Hepatocyte (in vitro differentiated cells): ENCODE results near the gene MEAK7. TPM values are rescaled to one million over a fixed set of nuclear protein-coding genes. Genes with fewer than 3 reads are reported as not detected.
A peak's percentile ranks its signal among the peaks of the same experiment; 100 is the strongest.

Source experiments
- DNase-seq: peaks from one replicate; pipeline ENCODE4 v3.0.0-alpha.2; 2016; ENCODE audit warnings: low spot score
- H2AFZ ChIP-seq: fragments of 200-600 bp; sonication (generic); 2 replicates; pipeline ENCODE4 v1.6.0; 2016; ENCODE audit warnings: antibody characterized with exemption, mild to moderate bottlenecking
- H3K27ac ChIP-seq: fragments of 200-600 bp; sonication (generic); 2 replicates; pipeline ENCODE4 v1.5.1; 2016; ENCODE audit warnings: mild to moderate bottlenecking
- H3K27me3 ChIP-seq: fragments of 200-600 bp; sonication (generic); 2 replicates; pipeline ENCODE4 v1.6.1; 2016
- H3K36me3 ChIP-seq: fragments of 200-600 bp; sonication (generic); replicated peaks from 2 replicates; pipeline ENCODE4 v1.5.1; 2016; ENCODE audit warnings: low read depth; ENCODE audit not compliant: insufficient read depth
- H3K4me1 ChIP-seq: fragments of 200-600 bp; sonication (generic); 2 replicates; pipeline ENCODE4 v1.5.1; 2016; ENCODE audit warnings: mild to moderate bottlenecking, moderate library complexity; ENCODE audit not compliant: insufficient read depth
- H3K4me2 ChIP-seq: fragments of 200-600 bp; sonication (generic); 2 replicates; pipeline ENCODE4 v1.6.0; 2016
- H3K4me3 ChIP-seq: fragments of 200-600 bp; sonication (generic); 2 replicates; pipeline ENCODE4 v1.5.1; 2016; ENCODE audit warnings: mild to moderate bottlenecking
- H3K79me2 ChIP-seq: fragments of 200-600 bp; sonication (generic); 2 replicates; pipeline ENCODE4 v1.6.0; 2017; ENCODE audit warnings: mild to moderate bottlenecking
- H3K9me2 ChIP-seq: fragments of 200-600 bp; sonication (generic); replicated peaks from 2 replicates; pipeline ENCODE4 v1.6.0; 2017; ENCODE audit warnings: mild to moderate bottlenecking; ENCODE audit not compliant: insufficient read depth
- H3K9me3 ChIP-seq: fragments of 200-600 bp; sonication (generic); 2 replicates; pipeline ENCODE4 v1.5.1; 2016; ENCODE audit warnings: low read depth, mild to moderate bottlenecking
- H4K20me1 ChIP-seq: fragments of 200-600 bp; sonication (generic); 2 replicates; pipeline ENCODE4 v1.6.0; 2016; ENCODE audit warnings: mild to moderate bottlenecking; ENCODE audit not compliant: insufficient read depth, poor library complexity, severe bottlenecking
- CTCF ChIP-seq: fragments of 200-600 bp; sonication (generic); IDR thresholded peaks from 2 replicates; pipeline ENCODE4 v1.5.1; 2016; ENCODE audit warnings: antibody characterized with exemption, mild to moderate bottlenecking; ENCODE audit not compliant: poor library complexity
- EZH2 ChIP-seq: fragments of 200-600 bp; sonication (generic); IDR thresholded peaks from 2 replicates; pipeline ENCODE4 v1.6.1; 2016; ENCODE audit warnings: antibody characterized with exemption, mild to moderate bottlenecking, borderline replicate concordance
- EZH2phosphoT487 ChIP-seq: fragments of 200-600 bp; sonication (generic); IDR thresholded peaks from one replicate; pipeline ENCODE4 v1.6.1; 2018; ENCODE audit warnings: antibody characterized with exemption, mild to moderate bottlenecking, low read depth, moderate library complexity; ENCODE audit not compliant: unreplicated experiment, severe bottlenecking
- WGBS: methylation state at CpG from one replicate; pipeline ENCODE4 v1.1.6; 2016; ENCODE audit warnings: low lambda C conversion rate; ENCODE audit errors: missing lambda C conversion rate; 5-methylcytosine and 5-hydroxymethylcytosine counted together
- polyA plus RNA-seq: library from polyadenylated mRNA; unstranded; fragments of >200 nt; fragmentation: Nextera tagmentation; extraction: Ambion mirVana; gene quantifications from 2 replicates; pipeline ENCODE4 v1.2.1, GENCODE V29; 2016
- total RNA-seq: library from RNA; depleted of rRNA; stranded (reverse); fragments of >200 nt; gene quantifications from 2 replicates; pipeline ENCODE4 v1.2.3, GENCODE V29; 2014

MEAK7 gene
- total and polyA plus RNA-seq, 2 experiments from 2014 or later, result 21.6 to 29.7 TPM

DNA sequence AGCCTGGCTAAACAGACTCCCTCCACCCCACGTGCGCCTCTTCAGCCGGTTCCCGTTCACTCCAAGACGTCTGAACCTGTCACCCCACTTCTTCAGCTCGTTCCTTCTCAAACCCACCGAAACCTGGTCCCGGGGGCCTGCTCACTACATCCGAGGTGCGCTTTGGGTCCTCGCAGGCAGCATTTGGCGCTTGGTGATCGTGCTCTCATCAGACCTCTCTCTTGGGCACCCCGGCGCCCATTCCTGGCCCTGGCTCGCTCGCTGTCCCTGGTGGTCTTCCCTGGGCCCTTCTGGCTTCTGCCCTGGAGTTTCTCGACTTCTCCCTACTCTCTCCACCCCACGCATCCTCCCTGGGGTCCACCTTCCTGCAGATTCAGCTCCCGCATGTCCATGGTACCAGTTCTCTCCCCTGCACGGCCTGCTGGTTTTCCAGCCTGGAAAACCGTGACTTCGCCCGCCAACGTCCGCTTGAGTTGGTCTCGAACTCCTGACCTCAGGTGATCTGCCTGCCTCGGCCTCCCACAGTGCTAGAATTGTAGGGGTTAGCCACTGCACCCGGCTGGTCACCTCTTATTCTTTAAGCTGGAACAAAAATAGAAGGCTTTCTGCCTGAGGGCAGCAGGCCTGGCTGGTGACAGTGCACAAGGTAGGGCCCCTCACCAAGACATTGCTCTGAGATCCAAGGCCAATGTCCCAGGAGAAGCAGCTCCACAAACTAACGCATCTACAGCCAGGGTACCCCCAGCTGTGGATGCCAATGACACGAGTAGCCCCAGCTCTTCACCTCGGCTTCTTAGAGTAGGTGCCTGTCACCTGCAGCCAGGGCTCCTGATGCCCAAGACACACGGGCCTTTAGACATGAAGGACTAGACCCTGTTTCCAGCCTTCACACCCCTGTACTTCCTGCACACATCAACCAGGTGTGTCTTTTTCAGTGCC, 1.1 kb upstream of the MEAK7 start:
- H3K79me2 ChIP-seq, result peaks cover 12% of the 10 kb centered on the region
- H3K9me2 ChIP-seq, result no peaks in the 10 kb centered on the region
- peak overlapping the region; percentile 5 for H2AFZ ChIP-seq
- H3K36me3 ChIP-seq, result no peaks in the 10 kb centered on the region
- peak overlapping the region; percentile 75 for H3K27ac ChIP-seq
- TF ChIP-seq EZH2phosphoT487, result no peak
- TF ChIP-seq CTCF, result no peak
- TF ChIP-seq EZH2, result no peak
- H3K4me2 ChIP-seq, result peak overlapping the region; percentile 69
- no peak overlapping the region for H3K4me3 ChIP-seq
- no peak for DNase-seq
- H4K20me1 ChIP-seq, result no peaks in the 10 kb centered on the region
- no peaks in the 10 kb centered on the region for H3K9me3 ChIP-seq
- H3K27me3 ChIP-seq, result no peaks in the 10 kb centered on the region
- peaks cover 8% of the 10 kb centered on the region for H3K4me1 ChIP-seq
- whole genome bisulfite sequencing, result 87% methylated on average over 31 of the region's 33 CpGs

- TF ChIP-seq CTCF (no peak), EZH2phosphoT487 (no peak), EZH2 (no peak)
- peak; percentile 48 for DNase-seq
- H3K4me2 ChIP-seq, result peak overlapping the region; percentile 80
- peak overlapping the region; percentile 32 for H2AFZ ChIP-seq
- H4K20me1 ChIP-seq, result no peaks in the 10 kb centered on the region
- H3K4me1 ChIP-seq, result peaks cover 12% of the 10 kb centered on the region
- H3K27me3 ChIP-seq, result no peaks in the 10 kb centered on the region
- peak overlapping the region; percentile 27 for H3K4me3 ChIP-seq
- peaks cover 12% of the 10 kb centered on the region for H3K79me2 ChIP-seq
- peak overlapping the region; percentile 51 for H3K27ac ChIP-seq
- H3K9me3 ChIP-seq, result no peaks in the 10 kb centered on the region
- H3K36me3 ChIP-seq, result no peaks in the 10 kb centered on the region
- H3K9me2 ChIP-seq, result no peaks in the 10 kb centered on the region
- 54% methylated on average over 10 of the region's 13 CpGs for WGBS
These were observed 586 bp downstream of the MEAK7 start for GRCh38 chr16:84503751-84504395.

- peaks cover 12% of the 10 kb centered on the region for H3K79me2 ChIP-seq
- no peaks in the 10 kb centered on the region for H3K27me3 ChIP-seq
- WGBS, result 96% methylated on average over 6 of the region's 6 CpGs
- H4K20me1 ChIP-seq, result no peaks in the 10 kb centered on the region
- TF ChIP-seq EZH2, result no peak
- no peak for TF ChIP-seq EZH2phosphoT487
- TF ChIP-seq CTCF, result no peak
- no peak overlapping the region for H3K4me3 ChIP-seq
- peaks cover 13% of the 10 kb centered on the region for H3K4me1 ChIP-seq
- H3K9me2 ChIP-seq, result no peaks in the 10 kb centered on the region
- H3K4me2 ChIP-seq, result no peak overlapping the region
- no peaks in the 10 kb centered on the region for H3K36me3 ChIP-seq
- no peak overlapping the region for H2AFZ ChIP-seq
- no peaks in the 10 kb centered on the region for H3K9me3 ChIP-seq
- DNase-seq, result peak; percentile 2
- no peak overlapping the region for H3K27ac ChIP-seq
These were observed 1.9 kb downstream of the MEAK7 start for GRCh38 chr16:84502581-84502980.
